ENCODE results near the gene GHR.

Gene GHR

GRCh38 chr5:42467981-42468524, 44.8 kb downstream of the GHR start:
- Histone ChIP-seq H3K79me2 (ENCODE audit: insufficient read depth, low read length) (no peaks in the 10 kb centered on the region), H3K9ac (ENCODE audit: low read depth, low read length, poor library complexity, severe bottlenecking) (no peak overlapping the region), H2AFZ (ENCODE audit: low read length) (no peak overlapping the region), H3K4me1 (ENCODE audit: insufficient read depth, low read length, poor library complexity, severe bottlenecking) (no peaks in the 10 kb centered on the region), H3K4me2 (ENCODE audit: low read depth, low read length, poor library complexity, severe bottlenecking) (no peak overlapping the region), H3K36me3 (ENCODE audit: insufficient read depth, low read length) (no peaks in the 10 kb centered on the region), H3K4me3 (ENCODE audit: low read length, poor library complexity, severe bottlenecking) (no peak overlapping the region), H3K27me3 (ENCODE audit: insufficient read depth, low read length, poor library complexity, severe bottlenecking) (no peaks in the 10 kb centered on the region), H4K20me1 (ENCODE audit: insufficient read depth, low read length, poor library complexity, severe bottlenecking) (no peaks in the 10 kb centered on the region), H3K9me3 (ENCODE audit: insufficient read depth, low read depth, low read length) (no peaks in the 10 kb centered on the region), H3F3A (ENCODE audit: low read depth) (no peaks in the 10 kb centered on the region), H3K9me2 (replicated peaks; ENCODE audit: low read depth, low read length) (no peaks in the 10 kb centered on the region)
- TF ChIP-seq EZH2phosphoT487 (IDR thresholded peaks at IDR 0.05; ENCODE audit: borderline replicate concordance): no peak
- TF ChIP-seq CTCF (conservative IDR thresholded peaks at IDR 0.05; ENCODE audit: low read length): no peak

GRCh38 chr5:42483472-42484154, 60.4 kb downstream of the GHR start:
- H3K4me2 ChIP-seq (ENCODE audit: low read depth, low read length, poor library complexity, severe bottlenecking): no peak overlapping the region
- no peak overlapping the region for H3K4me3 ChIP-seq (ENCODE audit: low read length, poor library complexity, severe bottlenecking)
- no peaks in the 10 kb centered on the region for H3K36me3 ChIP-seq (ENCODE audit: insufficient read depth, low read length)
- H3K9me2 ChIP-seq (replicated peaks; ENCODE audit: low read depth, low read length): no peaks in the 10 kb centered on the region
- no peak overlapping the region for H3K9ac ChIP-seq (ENCODE audit: low read depth, low read length, poor library complexity, severe bottlenecking)
- H3F3A ChIP-seq (ENCODE audit: low read depth): no peaks in the 10 kb centered on the region
- H4K20me1 ChIP-seq (ENCODE audit: insufficient read depth, low read length, poor library complexity, severe bottlenecking): no peaks in the 10 kb centered on the region
- H3K4me1 ChIP-seq (ENCODE audit: insufficient read depth, low read length, poor library complexity, severe bottlenecking): no peaks in the 10 kb centered on the region
- TF ChIP-seq EZH2phosphoT487 (IDR thresholded peaks at IDR 0.05; ENCODE audit: borderline replicate concordance): no peak
- no peak for TF ChIP-seq CTCF (conservative IDR thresholded peaks at IDR 0.05; ENCODE audit: low read length)
- H3K79me2 ChIP-seq (ENCODE audit: insufficient read depth, low read length): no peaks in the 10 kb centered on the region
- no peak overlapping the region for H2AFZ ChIP-seq (ENCODE audit: low read length)
- no peaks in the 10 kb centered on the region for H3K27me3 ChIP-seq (ENCODE audit: insufficient read depth, low read length, poor library complexity, severe bottlenecking)
- H3K9me3 ChIP-seq (ENCODE audit: insufficient read depth, low read depth, low read length): no peaks in the 10 kb centered on the region

GRCh38 chr5:42487077-42487476, 63.8 kb downstream of the GHR start:
- TF ChIP-seq CTCF (conservative IDR thresholded peaks at IDR 0.05; ENCODE audit: low read length) (no peak), EZH2phosphoT487 (IDR thresholded peaks at IDR 0.05; ENCODE audit: borderline replicate concordance) (no peak)
- Histone ChIP-seq H3K9me2 (replicated peaks; ENCODE audit: low read depth, low read length) (no peaks in the 10 kb centered on the region), H2AFZ (ENCODE audit: low read length) (no peak overlapping the region), H3K79me2 (ENCODE audit: insufficient read depth, low read length) (no peaks in the 10 kb centered on the region), H3K36me3 (ENCODE audit: insufficient read depth, low read length) (no peaks in the 10 kb centered on the region), H3K9me3 (ENCODE audit: insufficient read depth, low read depth, low read length) (no peaks in the 10 kb centered on the region), H3K27me3 (ENCODE audit: insufficient read depth, low read length, poor library complexity, severe bottlenecking) (no peaks in the 10 kb centered on the region), H3K9ac (ENCODE audit: low read depth, low read length, poor library complexity, severe bottlenecking) (no peak overlapping the region), H3K4me3 (ENCODE audit: low read length, poor library complexity, severe bottlenecking) (no peak overlapping the region), H3K4me1 (ENCODE audit: insufficient read depth, low read length, poor library complexity, severe bottlenecking) (no peaks in the 10 kb centered on the region), H4K20me1 (ENCODE audit: insufficient read depth, low read length, poor library complexity, severe bottlenecking) (no peaks in the 10 kb centered on the region), H3F3A (ENCODE audit: low read depth) (no peaks in the 10 kb centered on the region), H3K4me2 (ENCODE audit: low read depth, low read length, poor library complexity, severe bottlenecking) (no peak overlapping the region)

Measured in Loucy (cell line).